CD4-positive, alpha-beta T cell treated with Interleukin-6 for 4 hours (primary cell): ENCODE data around the gene SMNDC1.
A peak's percentile ranks its signal among the peaks of the same experiment; 100 is the strongest.
"Not testable (repeated sequence)": the region's sequence is repeated elsewhere in the genome, so short reads cannot be mapped to it uniquely, and the experiment has no call there.

Source experiments
- DNase-seq: peaks from one replicate; pipeline ENCODE4 v3.0.0-alpha.2; 2020; ENCODE audit warnings: mixed read lengths

Gene SMNDC1

GRCh38 chr10:110304780-110305421 is at the start of gene SMNDC1:
Gene SMNDC1 (minus strand): TSS chr10:110304920. CDS start chr10:110303587, 1,333 bp downstream.
- DNase-seq = peak; percentile 96

DNA sequence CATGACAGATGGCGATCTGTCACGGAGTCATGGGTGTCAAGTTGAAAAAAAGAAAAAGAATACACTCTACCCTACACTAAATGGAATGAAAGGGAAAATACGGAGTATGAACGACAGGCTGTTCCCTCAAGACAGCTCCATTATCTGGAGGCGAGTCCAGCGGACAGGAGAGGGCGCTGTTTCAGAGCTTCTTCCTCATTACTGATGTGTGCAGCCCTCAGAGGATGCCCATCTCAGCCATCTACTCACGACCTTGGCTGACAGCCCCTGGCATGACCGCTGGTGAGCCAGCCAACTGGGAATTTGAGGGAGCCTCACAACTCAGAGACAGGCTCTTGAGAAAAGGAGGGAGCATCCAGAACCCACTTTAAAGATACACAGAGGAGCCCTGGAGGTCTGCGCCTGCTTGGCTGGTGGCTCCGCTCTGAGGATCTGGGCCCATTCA is 49.6 kb upstream of the SMNDC1 start:
- DNase-seq = peak; percentile 84

DNA sequence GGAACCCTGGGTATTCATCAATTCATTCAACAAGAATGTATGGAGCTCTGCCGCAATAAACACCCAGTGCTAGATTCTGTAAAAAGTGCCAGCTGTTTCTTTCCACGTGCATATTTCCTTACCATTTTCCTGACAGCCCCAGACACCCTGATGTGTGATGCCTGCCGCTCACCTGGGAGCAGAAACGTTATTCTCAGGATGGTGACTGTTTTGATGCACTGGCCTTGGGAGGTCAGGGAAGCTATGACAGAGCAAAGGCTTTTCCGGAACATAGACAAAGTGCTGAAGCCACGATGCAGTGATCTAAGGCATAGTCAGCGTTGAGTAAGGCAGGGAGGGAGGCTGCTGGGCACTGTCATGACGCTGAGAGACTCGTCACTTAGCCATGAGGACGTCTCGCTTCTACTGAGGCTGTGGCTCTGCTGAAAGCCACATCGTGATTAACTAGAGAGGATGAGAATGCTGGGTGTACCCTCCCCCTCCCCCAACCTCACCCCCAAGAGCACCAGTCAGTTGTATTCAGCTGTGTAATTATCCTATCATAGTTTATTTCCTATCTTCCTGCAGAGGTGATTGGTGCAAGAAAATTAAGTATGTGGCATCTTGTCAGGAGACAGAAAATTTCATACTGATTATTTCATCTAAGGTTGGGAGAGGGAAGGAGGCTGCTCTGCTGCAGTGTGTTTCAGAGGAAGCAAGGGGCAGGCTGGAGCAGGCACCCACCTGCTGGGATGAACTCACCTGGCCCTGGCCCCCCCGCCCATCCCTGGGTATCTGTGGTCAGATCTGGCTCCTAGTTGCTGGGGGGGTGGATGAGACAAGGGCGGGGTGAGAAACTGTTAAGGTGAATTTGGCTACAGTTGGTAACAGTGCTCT is 48.8 kb upstream of the SMNDC1 start:
- peak; percentile 51 for DNase-seq

- DNase-seq = no peak
Measured at GRCh38 chr10:110352930-110353243, 48.2 kb upstream of the SMNDC1 start.

GRCh38 chr10:110350812-110351211 is 46.1 kb upstream of the SMNDC1 start:
- DNase-seq = no peak

DNA sequence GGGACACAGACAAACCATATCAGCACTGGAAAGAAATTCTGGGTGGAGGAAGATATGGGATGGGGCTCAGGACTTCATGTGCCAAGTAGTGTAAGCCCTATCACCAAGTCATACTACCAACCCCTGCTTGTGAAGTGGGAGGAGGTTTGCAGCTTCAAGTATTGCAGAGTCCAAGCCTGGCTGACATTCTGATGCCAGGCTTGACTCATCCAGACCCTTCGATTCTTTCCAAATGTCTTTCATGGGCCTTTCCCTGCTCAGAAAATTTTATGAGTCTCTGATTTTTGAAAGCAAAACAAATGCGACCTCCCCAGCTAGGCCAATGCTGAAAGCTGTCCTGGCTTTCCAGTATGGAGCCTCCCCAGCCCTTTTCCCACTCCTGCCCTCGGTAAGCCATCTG is 45.1 kb upstream of the SMNDC1 start:
- no peak for DNase-seq

DNA sequence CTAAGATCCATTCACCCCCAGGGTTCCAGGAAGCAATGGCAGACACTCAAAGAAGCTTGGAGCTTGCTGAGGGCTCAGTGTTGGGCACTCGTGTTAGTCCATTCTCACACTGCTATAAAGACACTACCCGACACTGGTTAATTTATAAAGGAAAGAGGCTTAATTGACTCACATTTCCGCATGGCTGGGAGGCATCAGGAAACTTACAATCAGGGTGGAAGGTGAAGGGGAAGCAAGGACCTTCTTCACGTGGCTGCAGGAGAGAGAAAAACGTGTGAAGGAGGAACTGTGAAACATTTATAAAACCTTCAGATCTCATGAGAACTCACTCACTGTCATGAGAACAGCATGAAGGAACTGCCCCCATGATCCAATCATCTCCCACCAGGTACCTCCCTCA is 44.7 kb upstream of the SMNDC1 start:
- no peak for DNase-seq

DNA sequence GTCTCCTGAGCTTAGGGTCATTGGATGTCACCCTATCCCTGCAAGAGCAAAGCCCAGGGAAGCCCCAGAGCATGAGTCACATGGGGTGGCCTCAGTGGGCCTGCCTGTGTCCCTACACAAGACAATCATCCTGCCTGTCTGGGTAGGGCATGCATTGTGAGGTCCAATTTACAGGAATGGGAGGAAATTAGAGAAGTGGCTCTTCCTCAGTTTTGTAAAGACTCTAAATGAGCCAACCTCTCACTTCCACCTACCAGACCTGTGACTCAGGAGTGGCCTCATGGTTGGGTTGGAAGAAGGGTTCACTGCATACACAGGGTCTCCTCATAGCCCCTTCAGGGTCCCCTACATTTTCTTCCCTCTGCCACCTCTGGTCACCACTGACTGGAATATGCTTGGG is 43.6 kb upstream of the SMNDC1 start:
- no peak for DNase-seq

GRCh38 chr10:110346914-110347313 is 42.2 kb upstream of the SMNDC1 start:
- no peak for DNase-seq

DNA sequence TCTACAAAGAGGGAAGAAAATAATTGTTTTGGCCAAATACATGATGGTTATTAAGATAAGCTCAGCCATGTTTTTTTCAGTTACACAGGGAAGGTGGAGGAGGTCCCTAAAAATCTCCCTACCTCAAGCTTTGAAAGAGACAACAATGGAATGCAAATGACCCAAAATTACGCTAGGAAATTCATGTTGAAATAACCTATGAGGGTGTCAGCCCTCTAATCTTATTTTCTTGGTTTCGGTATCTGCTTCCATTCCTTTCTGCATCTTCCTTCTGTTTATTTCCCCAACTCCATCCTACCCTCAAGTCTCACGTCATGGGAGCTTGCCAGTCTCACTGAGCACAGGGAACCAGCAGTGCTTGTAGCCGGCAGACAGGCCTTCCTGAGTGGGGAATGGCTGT is 40.6 kb upstream of the SMNDC1 start:
- no peak for DNase-seq

DNA sequence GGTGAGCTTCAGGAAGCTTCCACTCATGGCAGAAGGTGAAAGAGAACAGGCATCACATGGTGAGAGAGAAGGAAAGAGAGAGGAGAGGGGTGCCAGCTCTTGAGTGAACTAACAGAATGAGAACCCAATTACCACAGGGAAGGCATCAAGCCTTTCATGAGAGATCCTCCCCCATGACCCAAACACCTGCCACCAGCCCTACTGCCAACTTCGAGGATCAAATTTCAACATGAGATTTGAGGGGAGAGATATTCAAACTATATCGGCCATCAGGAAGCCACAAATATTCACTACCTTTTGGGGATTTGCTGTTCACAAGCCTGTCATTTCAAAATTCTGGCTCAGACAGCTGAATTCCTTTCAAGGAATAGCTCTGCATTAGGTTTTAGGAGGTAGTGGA is 39.9 kb upstream of the SMNDC1 start:
- no peak for DNase-seq

- DNase-seq = no peak
Measured at GRCh38 chr10:110343947-110344346, 39.2 kb upstream of the SMNDC1 start.

GRCh38 chr10:110340816-110341215 is 36.1 kb upstream of the SMNDC1 start:
- DNase-seq = no peak

DNA sequence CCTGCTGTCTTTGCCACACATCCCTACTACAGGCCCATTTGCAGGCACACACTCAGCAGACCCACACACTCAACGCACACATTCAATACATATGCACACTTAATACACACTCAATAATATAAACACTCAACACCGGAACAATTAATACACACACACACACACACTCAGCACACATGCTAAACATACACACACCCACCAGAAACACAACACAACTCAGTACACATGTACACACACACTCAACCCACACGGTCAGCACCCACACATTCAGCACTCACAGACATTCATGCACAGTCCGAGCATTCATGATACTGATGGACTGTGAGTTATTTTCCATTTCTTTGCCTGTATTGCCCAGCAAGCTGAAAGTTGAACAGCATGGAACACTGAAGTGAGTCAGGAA is 35.4 kb upstream of the SMNDC1 start:
- no peak for DNase-seq

DNA sequence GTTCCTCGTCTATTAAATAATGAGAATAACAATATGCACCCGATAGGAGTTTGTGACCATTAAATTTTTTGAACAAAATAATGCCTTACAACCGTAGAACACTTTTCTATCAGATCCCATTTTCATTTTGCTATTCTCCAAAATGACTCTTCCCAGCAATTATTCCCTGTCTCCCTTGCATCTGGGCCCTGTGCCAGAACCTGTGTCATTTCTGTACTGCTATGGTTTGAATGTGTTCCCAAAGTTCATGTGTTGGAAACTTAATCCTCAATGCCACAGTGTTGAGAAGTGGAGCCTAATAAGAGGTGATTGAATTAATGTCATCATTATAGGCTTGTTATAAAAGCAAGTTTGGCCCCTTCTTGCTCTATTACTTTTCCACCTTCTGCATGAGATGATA is 33.2 kb upstream of the SMNDC1 start:
- DNase-seq = no peak

DNA sequence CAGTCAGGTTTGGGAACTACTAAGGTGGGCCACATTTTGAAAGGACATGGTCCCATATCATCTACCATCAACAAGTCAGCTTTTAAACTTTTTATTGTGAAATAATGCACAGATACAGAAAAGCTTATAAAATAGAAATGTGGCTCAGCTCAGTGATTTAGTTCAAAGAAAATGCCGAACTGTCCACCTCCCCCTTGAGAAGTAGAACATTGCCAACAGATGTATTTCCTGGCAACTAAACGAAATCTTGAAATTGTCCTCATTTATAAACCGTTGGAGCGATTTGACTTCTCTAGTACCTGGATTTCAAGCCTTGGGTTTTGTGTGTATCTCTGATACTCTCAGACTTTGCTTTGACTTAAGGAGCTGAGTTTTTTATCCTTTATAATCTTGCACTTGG is 32.7 kb upstream of the SMNDC1 start:
- DNase-seq = no peak

DNA sequence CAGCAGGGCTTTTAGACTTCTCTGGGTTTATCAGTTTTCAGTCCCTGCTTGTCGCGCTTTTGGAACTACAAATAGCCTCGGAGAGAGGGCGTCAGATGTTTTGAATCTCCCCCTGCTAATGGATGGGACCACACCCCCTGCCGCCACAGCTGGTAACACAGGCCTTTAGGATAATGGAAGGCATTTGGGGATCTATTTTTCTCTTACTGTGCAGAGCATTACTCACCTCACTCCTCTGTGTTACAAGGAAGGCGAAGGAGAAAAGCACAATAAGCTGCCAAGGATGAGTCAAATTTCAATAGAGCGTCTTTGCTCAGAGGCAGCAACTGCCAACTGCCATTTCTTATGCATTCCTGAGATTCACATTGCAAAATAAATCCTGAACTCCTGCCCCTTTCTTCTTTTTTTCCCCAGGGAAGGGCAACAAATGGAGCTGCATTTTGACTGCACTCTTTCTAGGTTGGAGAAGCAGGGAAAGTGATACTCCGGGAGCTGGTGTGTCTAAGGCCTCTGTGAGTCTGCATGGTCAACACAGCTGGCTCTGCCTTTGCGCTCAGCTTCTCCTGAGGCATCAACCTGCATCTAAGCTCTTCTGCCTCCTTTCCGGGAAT is 31.5 kb upstream of the SMNDC1 start:
- no peak for DNase-seq

DNA sequence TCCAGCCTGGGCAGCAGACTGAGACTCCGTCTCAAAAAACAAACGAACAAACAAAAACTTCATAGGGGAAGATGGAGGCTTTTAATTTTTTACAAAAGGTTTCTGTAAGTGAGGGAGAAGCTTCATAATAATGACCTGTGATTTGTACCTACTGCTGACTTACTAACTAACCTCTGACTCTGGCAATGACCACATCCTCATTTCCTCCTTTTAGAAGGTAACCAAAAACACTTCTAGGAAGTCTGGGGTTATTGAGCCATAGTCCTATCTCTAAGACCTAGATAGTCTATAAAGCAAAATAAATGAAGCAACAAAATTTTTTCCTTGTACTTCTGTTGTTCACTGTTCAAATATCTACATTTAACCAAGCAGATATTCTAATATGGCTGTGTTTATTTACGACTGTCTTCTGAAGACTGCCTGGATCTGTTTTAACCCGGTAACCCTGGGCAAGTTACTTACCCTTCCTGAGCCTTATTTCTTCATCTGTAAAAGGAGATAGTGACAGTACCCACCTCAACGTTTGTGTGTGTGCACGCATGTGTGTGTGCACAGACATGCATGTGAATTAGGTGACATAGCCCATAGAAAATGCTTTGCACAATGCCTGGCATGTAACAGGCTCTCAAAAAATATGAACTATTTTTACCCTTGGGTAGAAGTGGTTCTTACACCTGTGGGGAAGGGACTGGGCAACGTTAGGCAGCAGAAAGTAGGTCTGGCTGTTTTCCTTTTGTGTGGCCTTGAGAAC is 30.8 kb upstream of the SMNDC1 start:
- DNase-seq = no peak

GRCh38 chr10:110334061-110334656 is 29.4 kb upstream of the SMNDC1 start:
- DNase-seq = no peak

DNA sequence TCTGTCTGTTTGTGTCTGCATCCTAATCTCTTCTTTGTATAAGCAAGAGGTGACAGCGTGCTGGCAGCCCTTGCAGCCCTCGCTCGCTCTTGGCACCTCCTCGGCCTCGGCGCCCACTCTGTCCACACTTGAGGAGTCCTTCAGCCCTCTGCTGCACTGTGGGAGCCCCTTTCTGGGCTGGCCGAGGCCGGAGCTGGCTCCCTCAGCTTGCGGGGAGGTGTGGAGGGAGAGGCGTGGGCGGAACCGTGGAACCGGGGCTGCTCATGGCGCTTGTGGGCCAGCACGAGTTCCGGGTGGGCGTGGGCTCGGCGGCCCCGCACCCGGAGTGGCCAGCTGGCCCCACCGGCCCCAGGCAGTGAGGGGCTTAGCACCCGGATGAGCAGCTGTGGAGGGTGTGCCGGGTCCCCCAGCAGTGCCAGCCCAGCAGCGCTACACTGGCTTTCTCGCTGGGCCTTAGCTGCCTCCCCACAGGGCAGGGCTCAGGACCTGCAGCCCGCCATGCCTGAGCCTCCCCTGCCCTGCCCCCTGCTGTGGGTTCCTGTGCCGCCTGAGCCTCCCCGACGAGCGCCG is 26.6 kb upstream of the SMNDC1 start:
- not testable (repeated sequence) for DNase-seq

DNA sequence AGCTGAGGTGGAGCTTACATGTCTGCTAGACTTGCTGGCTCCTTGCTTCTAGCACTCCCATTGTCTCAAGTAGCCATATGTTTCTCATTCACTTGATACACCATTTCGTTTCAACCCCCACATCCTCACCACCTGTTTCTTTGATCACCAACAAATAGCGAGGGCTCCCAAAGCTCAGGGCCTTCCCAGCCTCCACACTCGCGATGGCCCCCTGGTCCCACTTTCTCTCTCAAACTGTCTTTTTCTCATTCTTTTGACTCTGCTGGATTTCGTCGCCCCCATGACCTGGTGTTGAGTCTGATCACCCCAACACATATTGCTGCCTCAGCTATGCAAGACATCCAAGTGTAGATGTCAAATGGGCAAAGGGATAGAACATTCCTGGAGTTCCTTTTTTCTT is 26.0 kb upstream of the SMNDC1 start:
- no peak for DNase-seq

GRCh38 chr10:110327262-110327914 is 22.7 kb upstream of the SMNDC1 start:
- DNase-seq = no peak
